GM21515 (cell line): Measurements from ENCODE around the gene CR2.
"Not testable (repeated sequence)": the region's sequence is repeated elsewhere in the genome, so short reads cannot be mapped to it uniquely, and the experiment has no call there.

ENCODE experiments used
- ATAC-seq: cut with Tn5 transposase; IDR thresholded peaks from one replicate; pipeline ENCODE4 v1.9.1; 2021; ENCODE audit not compliant: unreplicated experiment

The CR2 gene

GRCh38 chr1:207503950-207504349 lies 49.8 kb downstream of the CR2 start:
- no peak for ATAC-seq

DNA sequence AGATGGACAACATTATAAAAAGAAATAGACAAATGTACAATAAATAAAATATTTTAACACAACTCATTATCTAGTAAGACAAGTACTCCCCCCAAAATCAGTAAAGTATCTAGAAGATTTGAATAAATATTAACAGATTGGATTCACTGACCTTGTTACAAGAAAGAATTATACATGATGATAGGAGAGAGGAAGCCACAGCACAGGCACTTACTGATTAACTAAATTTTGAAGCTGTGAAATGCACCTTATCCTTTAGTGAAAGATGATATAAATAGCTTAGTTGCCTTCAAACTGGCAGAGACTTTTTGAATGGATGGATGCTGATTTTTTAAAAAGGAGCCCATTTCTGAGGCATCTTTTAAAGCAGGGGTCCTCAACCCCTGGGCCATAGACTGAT lies 50.3 kb downstream of the CR2 start:
- no peak for ATAC-seq

DNA sequence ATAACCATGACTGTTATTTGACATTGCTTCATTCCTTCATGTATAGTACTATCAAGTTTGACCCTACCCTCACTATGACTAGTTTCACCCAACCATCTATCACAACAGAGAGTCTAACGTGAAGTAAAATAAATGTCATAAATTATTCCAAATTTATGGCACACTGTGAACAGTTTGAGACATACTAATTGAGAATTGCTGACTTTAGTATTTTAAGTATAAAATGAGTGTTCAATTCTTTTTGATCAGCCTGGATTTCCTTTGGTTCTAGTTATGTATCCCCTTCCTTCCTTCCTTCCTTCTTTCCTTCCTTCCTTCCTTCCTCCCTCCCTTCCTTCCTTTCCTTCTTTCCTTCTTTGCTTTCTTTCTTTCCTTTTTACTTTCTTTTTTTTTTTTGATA lies 56.3 kb downstream of the CR2 start:
- no peak for ATAC-seq

- ATAC-seq: no peak
These were observed 60.8 kb downstream of the CR2 start for GRCh38 chr1:207514890-207515289.

- ATAC-seq: no peak
These were observed 62.6 kb downstream of the CR2 start for GRCh38 chr1:207516729-207517128.

GRCh38 chr1:207518608-207519236 lies 64.6 kb downstream of the CR2 start:
- no peak for ATAC-seq

DNA sequence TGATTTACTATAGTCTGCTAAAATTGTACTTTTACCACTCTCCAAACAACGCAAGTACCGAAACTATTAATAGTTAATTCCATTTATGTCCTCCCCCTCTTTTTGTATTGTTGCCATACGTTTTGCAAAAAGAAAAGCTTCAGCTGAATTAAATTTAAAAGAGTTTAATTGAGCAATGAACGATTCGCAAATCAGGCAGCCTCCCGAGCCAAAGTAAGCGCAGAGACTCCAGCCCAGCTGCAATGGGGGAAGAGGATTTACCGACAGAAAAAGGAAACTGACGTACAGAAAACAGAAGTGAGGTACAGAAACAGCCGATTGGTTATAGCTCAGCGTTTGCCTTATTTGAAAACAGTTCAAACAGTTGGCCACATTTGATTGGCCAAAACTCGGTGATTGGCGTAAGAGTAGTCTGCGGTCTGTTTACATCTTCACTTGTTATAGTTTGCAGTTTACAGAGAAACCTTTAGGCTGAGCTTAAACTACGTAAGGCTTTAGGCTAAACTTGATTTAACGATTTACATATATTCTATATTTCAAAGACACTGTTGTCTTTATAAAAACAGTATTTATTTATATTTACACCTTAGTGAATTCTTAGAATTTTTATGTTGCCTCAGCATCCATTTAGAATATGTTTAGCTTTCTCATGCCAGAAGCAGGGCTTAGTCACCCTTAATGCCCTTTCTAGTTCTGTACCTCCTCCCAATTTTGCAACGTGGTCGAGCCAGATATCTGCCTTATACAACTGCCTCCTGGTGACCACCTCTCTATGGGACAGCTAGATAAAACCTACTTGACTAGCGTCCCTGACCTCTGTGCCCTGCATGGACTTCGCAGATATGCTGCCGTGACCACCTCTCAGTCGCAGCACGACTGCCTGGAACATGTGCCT lies 65.6 kb downstream of the CR2 start:
- ATAC-seq: no peak

GRCh38 chr1:207520400-207521345 lies 66.5 kb downstream of the CR2 start:
- not testable (repeated sequence) for ATAC-seq

DNA sequence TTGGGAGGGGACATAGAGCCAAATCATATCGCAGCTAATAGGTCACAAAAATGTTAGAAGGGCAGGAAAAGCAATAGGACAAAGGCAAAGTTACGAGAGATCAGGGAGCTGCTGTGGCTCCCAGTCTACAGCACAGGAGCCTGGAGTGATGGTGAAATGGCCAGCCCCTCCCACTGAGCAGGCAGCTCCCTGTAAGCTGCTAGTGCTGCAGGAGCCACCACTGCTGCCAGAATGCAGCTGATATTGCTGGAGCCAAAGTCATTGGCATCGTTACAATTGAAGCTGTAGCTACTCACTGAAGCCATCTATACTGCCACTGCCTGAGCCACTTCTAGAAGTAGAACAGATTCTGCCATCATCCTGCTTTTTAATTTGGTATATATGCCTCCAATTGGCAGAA lies 71.1 kb downstream of the CR2 start:
- ATAC-seq: not testable (repeated sequence)

- not testable (repeated sequence) for ATAC-seq
These were observed 74.3 kb downstream of the CR2 start for GRCh38 chr1:207528401-207528800.

DNA sequence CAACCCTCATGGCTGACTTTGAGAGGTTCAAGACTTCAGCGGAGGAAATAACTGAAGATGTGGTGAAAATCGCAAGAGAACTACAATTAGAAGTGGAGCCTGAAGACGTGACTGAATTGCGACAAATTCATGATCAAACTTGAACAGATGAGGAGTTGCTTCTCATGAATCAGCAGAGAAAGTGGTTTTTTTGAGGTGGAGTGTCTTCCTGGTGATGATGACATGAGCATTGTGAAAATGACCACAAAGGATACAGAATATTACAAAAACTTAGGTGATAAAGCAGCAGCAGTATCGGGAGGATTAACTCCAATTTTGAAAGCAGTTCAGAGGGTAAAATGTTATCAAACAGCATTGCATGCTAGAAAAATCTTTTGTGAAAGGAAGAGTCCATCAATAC lies 82.1 kb downstream of the CR2 start:
- ATAC-seq: not testable (repeated sequence)
